Putamen (tissue), 1 donor: ENCODE results near the gene ADAMTS9.

Experiments
- DNase-seq: peaks from one replicate; pipeline ENCODE4 v3.0.0-alpha.2; 2016; ENCODE audit warnings: low spot score

Gene ADAMTS9

GRCh38 chr3:64617610-64618009, 70.2 kb downstream of the ADAMTS9 start:
- DNase-seq = no peak

GRCh38 chr3:64616953-64617352, 70.8 kb downstream of the ADAMTS9 start:
- no peak for DNase-seq

- DNase-seq = no peak
Observed at GRCh38 chr3:64612916-64613526, 74.8 kb downstream of the ADAMTS9 start.

GRCh38 chr3:64612082-64612860, 75.5 kb downstream of the ADAMTS9 start:
- DNase-seq = no peak

- DNase-seq = no peak
Observed at GRCh38 chr3:64608741-64609140, 79.1 kb downstream of the ADAMTS9 start.

- DNase-seq = no peak
Observed at GRCh38 chr3:64607032-64607551, 80.7 kb downstream of the ADAMTS9 start.

GRCh38 chr3:64604313-64604712, 83.5 kb downstream of the ADAMTS9 start:
- DNase-seq = no peak

GRCh38 chr3:64601824-64602223, 86.0 kb downstream of the ADAMTS9 start:
- DNase-seq = no peak

- no peak for DNase-seq
Observed at GRCh38 chr3:64600246-64600950, 87.4 kb downstream of the ADAMTS9 start.

GRCh38 chr3:64599651-64600050, 88.1 kb downstream of the ADAMTS9 start:
- DNase-seq = no peak

GRCh38 chr3:64595253-64595694, 92.5 kb downstream of the ADAMTS9 start:
- peak; percentile 20 for DNase-seq

- DNase-seq = no peak
Observed at GRCh38 chr3:64594134-64594533, 93.7 kb downstream of the ADAMTS9 start.

- no peak for DNase-seq
Observed at GRCh38 chr3:64593350-64593749, 94.5 kb downstream of the ADAMTS9 start.

GRCh38 chr3:64591615-64592014, 96.2 kb downstream of the ADAMTS9 start:
- DNase-seq = no peak

GRCh38 chr3:64588380-64588779, 99.4 kb downstream of the ADAMTS9 start:
- no peak for DNase-seq

- DNase-seq = no peak
Observed at GRCh38 chr3:64586952-64587351, 100.8 kb downstream of the ADAMTS9 start.

GRCh38 chr3:64584179-64584578, 103.6 kb downstream of the ADAMTS9 start:
- DNase-seq = no peak

GRCh38 chr3:64578797-64579196, 109.0 kb downstream of the ADAMTS9 start:
- DNase-seq = no peak

GRCh38 chr3:64578062-64578770, 109.6 kb downstream of the ADAMTS9 start:
- DNase-seq = no peak

GRCh38 chr3:64576211-64576775, 111.5 kb downstream of the ADAMTS9 start:
- no peak for DNase-seq

- no peak for DNase-seq
Observed at GRCh38 chr3:64575211-64575844, 112.5 kb downstream of the ADAMTS9 start.
